OCI-LY3 (cell line): ENCODE data around the gene PIAS4.

Experiments used
- EZH2phosphoT487 ChIP-seq: fragments of 200-600 bp; shearing (Covaris generic); IDR thresholded peaks from 2 replicates; pipeline ENCODE4 v1.6.1; 2018; ENCODE audit warnings: antibody characterized with exemption, mixed run types, low read depth
- TF ChIP-seq, protein P1 (sequence below): fragments of 200-600, 300-600 bp; sonication (generic); IDR thresholded peaks from 2 replicates; pipeline ENCODE4 v1.5.1; 2014; ENCODE audit warnings: antibody characterized with exemption, low read length, low read depth

DNA sequence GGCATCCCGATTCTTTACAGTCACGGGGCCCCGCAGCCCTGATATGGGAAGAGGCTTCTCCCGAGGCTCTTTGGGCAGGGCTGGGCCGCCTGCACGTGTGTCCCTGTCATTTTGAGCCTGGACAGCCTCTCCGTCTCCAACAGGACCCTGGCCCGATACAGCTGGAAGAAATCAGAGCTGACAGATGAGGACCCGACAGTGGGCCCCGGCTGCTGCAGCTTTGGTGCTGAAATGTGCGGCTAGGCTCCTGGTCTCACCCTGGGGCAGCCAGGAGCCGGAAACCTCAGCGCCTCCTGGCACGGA is 3.2 kb downstream of the PIAS4 start:
- TF ChIP-seq, protein P1, sequence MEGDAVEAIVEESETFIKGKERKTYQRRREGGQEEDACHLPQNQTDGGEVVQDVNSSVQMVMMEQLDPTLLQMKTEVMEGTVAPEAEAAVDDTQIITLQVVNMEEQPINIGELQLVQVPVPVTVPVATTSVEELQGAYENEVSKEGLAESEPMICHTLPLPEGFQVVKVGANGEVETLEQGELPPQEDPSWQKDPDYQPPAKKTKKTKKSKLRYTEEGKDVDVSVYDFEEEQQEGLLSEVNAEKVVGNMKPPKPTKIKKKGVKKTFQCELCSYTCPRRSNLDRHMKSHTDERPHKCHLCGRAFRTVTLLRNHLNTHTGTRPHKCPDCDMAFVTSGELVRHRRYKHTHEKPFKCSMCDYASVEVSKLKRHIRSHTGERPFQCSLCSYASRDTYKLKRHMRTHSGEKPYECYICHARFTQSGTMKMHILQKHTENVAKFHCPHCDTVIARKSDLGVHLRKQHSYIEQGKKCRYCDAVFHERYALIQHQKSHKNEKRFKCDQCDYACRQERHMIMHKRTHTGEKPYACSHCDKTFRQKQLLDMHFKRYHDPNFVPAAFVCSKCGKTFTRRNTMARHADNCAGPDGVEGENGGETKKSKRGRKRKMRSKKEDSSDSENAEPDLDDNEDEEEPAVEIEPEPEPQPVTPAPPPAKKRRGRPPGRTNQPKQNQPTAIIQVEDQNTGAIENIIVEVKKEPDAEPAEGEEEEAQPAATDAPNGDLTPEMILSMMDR = no peak
- no peak for TF ChIP-seq EZH2phosphoT487
